IPS-15b (cell line): ENCODE data around the gene CDKAL1.

ENCODE experiments used
- H3K27me3 ChIP-seq: one replicate; pipeline ENCODE4 v1.6.1; 2013; ENCODE audit warnings: low read length; ENCODE audit not compliant: control insufficient read depth, insufficient read depth
- H3K36me3 ChIP-seq: one replicate; pipeline ENCODE4 v1.6.1; 2013; ENCODE audit warnings: low read length; ENCODE audit not compliant: control insufficient read depth, insufficient read depth
- H3K4me1 ChIP-seq: one replicate; pipeline ENCODE4 v1.6.1; 2013; ENCODE audit warnings: mild to moderate bottlenecking, low read length; ENCODE audit not compliant: control insufficient read depth, insufficient read depth
- H3K4me3 ChIP-seq: one replicate; pipeline ENCODE4 v1.5.1; 2013; ENCODE audit warnings: low read depth, low read length
- H3K9ac ChIP-seq: one replicate; pipeline ENCODE4 v1.6.1; 2013; ENCODE audit warnings: low read depth, mild to moderate bottlenecking, low read length
- H3K9me3 ChIP-seq: one replicate; pipeline ENCODE4 v1.6.1; 2013; ENCODE audit warnings: mild to moderate bottlenecking, low read length; ENCODE audit not compliant: control insufficient read depth, insufficient read depth

Gene CDKAL1

GRCh38 chr6:20931772-20932171 is 397.5 kb downstream of the CDKAL1 start:
- H3K9ac ChIP-seq: no peak overlapping the region
- H3K4me3 ChIP-seq: no peak overlapping the region
- H3K27me3 ChIP-seq: no peaks in the 10 kb centered on the region
- H3K36me3 ChIP-seq: no peaks in the 10 kb centered on the region
- H3K9me3 ChIP-seq: no peaks in the 10 kb centered on the region
- H3K4me1 ChIP-seq: peaks cover 6% of the 10 kb centered on the region

GRCh38 chr6:20932284-20932683 is 398.0 kb downstream of the CDKAL1 start:
- no peak overlapping the region for H3K4me3 ChIP-seq
- no peak overlapping the region for H3K9ac ChIP-seq
- no peaks in the 10 kb centered on the region for H3K9me3 ChIP-seq
- no peaks in the 10 kb centered on the region for H3K36me3 ChIP-seq
- H3K27me3 ChIP-seq: no peaks in the 10 kb centered on the region
- H3K4me1 ChIP-seq: peaks cover 6% of the 10 kb centered on the region

- Histone ChIP-seq H3K4me3 (no peak overlapping the region), H3K9me3 (no peaks in the 10 kb centered on the region), H3K9ac (no peak overlapping the region), H3K27me3 (no peaks in the 10 kb centered on the region), H3K36me3 (no peaks in the 10 kb centered on the region), H3K4me1 (peaks cover 6% of the 10 kb centered on the region)
Observed at GRCh38 chr6:20933057-20933788, 399.0 kb downstream of the CDKAL1 start.

- Histone ChIP-seq H3K4me1 (peaks cover 6% of the 10 kb centered on the region), H3K4me3 (no peak overlapping the region), H3K9ac (no peak overlapping the region), H3K27me3 (no peaks in the 10 kb centered on the region), H3K9me3 (no peaks in the 10 kb centered on the region), H3K36me3 (no peaks in the 10 kb centered on the region)
Observed at GRCh38 chr6:20936949-20937348, 402.7 kb downstream of the CDKAL1 start.

GRCh38 chr6:20939161-20939775 is 405.0 kb downstream of the CDKAL1 start:
- H3K9ac ChIP-seq: no peak overlapping the region
- H3K27me3 ChIP-seq: no peaks in the 10 kb centered on the region
- H3K9me3 ChIP-seq: no peaks in the 10 kb centered on the region
- no peaks in the 10 kb centered on the region for H3K4me1 ChIP-seq
- no peaks in the 10 kb centered on the region for H3K36me3 ChIP-seq
- no peak overlapping the region for H3K4me3 ChIP-seq

DNA sequence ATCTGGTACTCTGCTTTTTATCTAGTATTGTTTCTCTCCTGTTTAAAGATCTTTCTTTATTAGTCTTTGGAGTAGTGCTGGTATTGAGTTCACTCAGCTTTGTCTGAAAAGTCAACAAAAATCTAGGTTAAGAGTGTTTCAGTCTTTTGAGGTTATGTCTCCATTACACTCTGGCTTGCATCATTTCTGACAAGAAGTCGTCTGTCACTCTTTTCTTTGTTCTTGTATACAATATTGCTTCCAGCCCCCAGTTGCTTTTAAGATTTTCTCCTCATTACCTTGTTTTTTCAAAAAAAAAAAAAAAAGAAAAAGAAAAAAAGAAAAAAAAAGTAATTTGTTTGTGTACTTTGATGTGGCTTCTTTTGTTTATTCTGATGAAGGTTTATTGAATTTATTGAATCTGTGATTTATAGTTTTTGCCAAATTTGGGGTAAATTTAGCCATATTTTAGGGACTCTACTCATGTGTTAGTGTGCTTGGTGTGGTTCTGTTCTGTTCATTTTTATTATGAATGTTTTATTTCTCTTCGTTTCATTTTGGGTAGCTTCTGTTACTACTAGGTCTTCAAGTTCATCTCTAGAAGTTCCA is 408.9 kb downstream of the CDKAL1 start:
- H3K4me3 ChIP-seq: no peak overlapping the region
- no peaks in the 10 kb centered on the region for H3K36me3 ChIP-seq
- H3K9me3 ChIP-seq: no peaks in the 10 kb centered on the region

GRCh38 chr6:20943922-20944321 is 409.7 kb downstream of the CDKAL1 start:
- Histone ChIP-seq H3K4me3 (no peak overlapping the region), H3K27me3 (no peaks in the 10 kb centered on the region), H3K9me3 (no peaks in the 10 kb centered on the region), H3K9ac (no peak overlapping the region), H3K36me3 (no peaks in the 10 kb centered on the region), H3K4me1 (peaks cover 2% of the 10 kb centered on the region)

More for the DNA sequence above, 408.9 kb downstream of the CDKAL1 start:
- H3K27me3 ChIP-seq: no peaks in the 10 kb centered on the region
- no peak overlapping the region for H3K9ac ChIP-seq
- peaks cover 2% of the 10 kb centered on the region for H3K4me1 ChIP-seq

DNA sequence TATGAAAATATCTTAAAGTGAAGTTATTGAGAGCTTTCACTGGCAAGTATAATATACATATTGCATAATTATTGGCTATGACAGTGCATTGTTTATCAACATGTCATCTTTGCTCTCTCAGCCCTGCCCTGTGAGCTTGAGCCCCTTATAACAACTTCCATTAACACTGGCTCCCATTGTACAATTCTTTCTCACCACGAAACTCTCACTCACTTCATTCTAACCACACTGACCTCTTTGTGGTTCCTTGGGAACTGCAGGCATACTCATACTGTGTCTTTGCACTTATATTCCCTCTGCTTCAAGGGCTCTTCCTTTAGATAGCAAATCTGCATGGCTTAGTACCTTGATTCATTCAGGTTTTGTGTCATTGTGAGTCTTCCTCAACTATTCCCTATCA is 411.8 kb downstream of the CDKAL1 start:
- no peak overlapping the region for H3K9ac ChIP-seq
- peaks cover 2% of the 10 kb centered on the region for H3K4me1 ChIP-seq
- H3K27me3 ChIP-seq: no peaks in the 10 kb centered on the region
- H3K36me3 ChIP-seq: no peaks in the 10 kb centered on the region
- no peak overlapping the region for H3K4me3 ChIP-seq
- no peaks in the 10 kb centered on the region for H3K9me3 ChIP-seq

GRCh38 chr6:20946890-20947289 is 412.6 kb downstream of the CDKAL1 start:
- Histone ChIP-seq H3K9me3 (no peaks in the 10 kb centered on the region), H3K9ac (no peak overlapping the region), H3K27me3 (no peaks in the 10 kb centered on the region), H3K4me3 (no peak overlapping the region), H3K36me3 (no peaks in the 10 kb centered on the region), H3K4me1 (peaks cover 2% of the 10 kb centered on the region)

DNA sequence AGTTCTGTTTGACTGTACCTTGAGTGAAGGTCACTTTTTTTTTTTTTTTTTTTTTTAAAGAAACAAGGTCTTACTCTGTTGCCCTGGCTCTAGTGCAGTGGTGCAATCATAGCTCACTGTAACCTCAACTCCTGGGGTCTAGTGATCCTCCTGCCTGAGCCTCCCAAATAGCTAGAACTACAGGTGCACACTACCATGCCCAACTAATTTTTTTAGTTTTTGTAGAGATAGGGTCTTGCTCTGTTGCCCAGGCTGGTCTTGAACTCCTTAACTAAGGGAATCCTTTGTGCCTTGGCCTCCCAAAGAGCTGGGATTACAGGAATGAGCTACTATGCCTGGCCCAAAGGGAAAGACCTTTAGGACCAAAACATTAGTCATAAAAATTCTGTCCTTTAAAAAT is 413.7 kb downstream of the CDKAL1 start:
- Histone ChIP-seq H3K4me1 (peaks cover 8% of the 10 kb centered on the region), H3K9me3 (no peaks in the 10 kb centered on the region), H3K4me3 (no peak overlapping the region), H3K9ac (no peak overlapping the region), H3K36me3 (no peaks in the 10 kb centered on the region), H3K27me3 (no peaks in the 10 kb centered on the region)

- H3K27me3 ChIP-seq: no peaks in the 10 kb centered on the region
- H3K36me3 ChIP-seq: no peaks in the 10 kb centered on the region
- no peak overlapping the region for H3K9ac ChIP-seq
- no peaks in the 10 kb centered on the region for H3K9me3 ChIP-seq
- peaks cover 11% of the 10 kb centered on the region for H3K4me1 ChIP-seq
- H3K4me3 ChIP-seq: no peak overlapping the region
Observed at GRCh38 chr6:20948556-20948955, 414.3 kb downstream of the CDKAL1 start.

GRCh38 chr6:20949138-20949537 is 414.9 kb downstream of the CDKAL1 start:
- Histone ChIP-seq H3K4me1 (peaks cover 11% of the 10 kb centered on the region), H3K36me3 (no peaks in the 10 kb centered on the region), H3K4me3 (no peak overlapping the region), H3K9me3 (no peaks in the 10 kb centered on the region), H3K9ac (no peak overlapping the region), H3K27me3 (no peaks in the 10 kb centered on the region)
